SK-N-SH treated with all-trans-retinoic acid at 6 μM for 48 hours (cell line): Measurements from ENCODE around the gene SLC16A10.

Source experiments
- ATAC-seq: fragments of 200-7000 bp; cut with Tn5 transposase; 3 replicates; pipeline ENCODE4 v1.9.1; 2020; ENCODE audit warnings: mild to moderate bottlenecking, moderate library complexity
- ARNTL ChIP-seq: fragments of 450-650 bp; formaldehyde crosslinking; IDR thresholded peaks from 2 replicates; pipeline ENCODE4 v1.5.0; 2020; ENCODE audit warnings: low read depth, mild to moderate bottlenecking, moderate library complexity, borderline replicate concordance
- BACH2 ChIP-seq: fragments of 250-450 bp; sonication (Bioruptor Pico); IDR thresholded peaks from 2 replicates; pipeline ENCODE4 v1.9.0; 2021; ENCODE audit warnings: mild to moderate bottlenecking, borderline replicate concordance
- CSDC2 ChIP-seq: fragments of 250-450 bp; sonication (Bioruptor Pico); IDR thresholded peaks from 2 replicates; pipeline ENCODE4 v1.5.0; 2020; ENCODE audit warnings: mild to moderate bottlenecking, moderate library complexity
- ESRRG ChIP-seq: fragments of 250-450 bp; sonication (Bioruptor Pico); IDR thresholded peaks from 2 replicates; pipeline ENCODE4 v1.6.1; 2021; ENCODE audit warnings: mild to moderate bottlenecking
- GLIS3 ChIP-seq: fragments of 250-450 bp; sonication (Bioruptor Pico); IDR thresholded peaks from 2 replicates; pipeline ENCODE4 v1.5.0; 2020; ENCODE audit warnings: mild to moderate bottlenecking, moderate library complexity
- ISL1 ChIP-seq: fragments of 250-450 bp; sonication (Bioruptor Pico); IDR thresholded peaks from 2 replicates; pipeline ENCODE4 v2.1.2; 2022; ENCODE audit warnings: mild to moderate bottlenecking, moderate library complexity
- OSR1 ChIP-seq: fragments of 250-450 bp; sonication (Bioruptor Pico); IDR thresholded peaks from 2 replicates; pipeline ENCODE4 v1.8.0; 2022; ENCODE audit warnings: moderate library complexity, mild to moderate bottlenecking, inconsistent platforms
- PPARA ChIP-seq: fragments of 250-450 bp; sonication (Bioruptor Pico); IDR thresholded peaks from 2 replicates; pipeline ENCODE4 v1.5.0; 2020; ENCODE audit warnings: mild to moderate bottlenecking, borderline replicate concordance
- RARB ChIP-seq: fragments of 250-450 bp; sonication (Bioruptor Pico); IDR thresholded peaks from 2 replicates; pipeline ENCODE4 v1.8.0; 2021; ENCODE audit warnings: mild to moderate bottlenecking, moderate library complexity
- SNAI2 ChIP-seq: fragments of 250-450 bp; sonication (Bioruptor Pico); IDR thresholded peaks from 2 replicates; pipeline ENCODE4 v1.5.0; 2020; ENCODE audit warnings: mild to moderate bottlenecking, moderate library complexity
- TCF4 ChIP-seq: fragments of 250-450 bp; sonication (Bioruptor Pico); IDR thresholded peaks from 2 replicates; pipeline ENCODE4 v1.8.0; 2021; ENCODE audit warnings: mild to moderate bottlenecking, moderate library complexity, borderline replicate concordance
- TOX ChIP-seq: fragments of 250-450 bp; sonication (Bioruptor Pico); IDR thresholded peaks from 2 replicates; pipeline ENCODE4 v1.8.0; 2021; ENCODE audit warnings: mild to moderate bottlenecking, moderate library complexity, borderline replicate concordance
- ZC3H10 ChIP-seq: fragments of 250-450 bp; sonication (Bioruptor Pico); IDR thresholded peaks from 2 replicates; pipeline ENCODE4 v1.5.1; 2021; ENCODE audit warnings: mild to moderate bottlenecking, moderate library complexity
- ZFP3 ChIP-seq: fragments of 250-450 bp; sonication (Bioruptor Pico); IDR thresholded peaks from 2 replicates; pipeline ENCODE4 v1.5.0; 2020; ENCODE audit warnings: mild to moderate bottlenecking, moderate library complexity
- ZFP30 ChIP-seq: fragments of 450-650 bp; formaldehyde crosslinking; IDR thresholded peaks from 2 replicates; pipeline ENCODE4 v1.5.0; 2022; ENCODE audit warnings: mild to moderate bottlenecking, moderate library complexity
- ZNF565 ChIP-seq: fragments of 450-650 bp; formaldehyde crosslinking; conservative IDR thresholded peaks from 2 replicates; pipeline ENCODE4 v1.5.0; 2020; ENCODE audit warnings: low read depth, mild to moderate bottlenecking, moderate library complexity
- ZNF70 ChIP-seq: fragments of 450-650 bp; formaldehyde crosslinking; IDR thresholded peaks from 2 replicates; pipeline ENCODE4 v1.5.0; 2020; ENCODE audit warnings: mild to moderate bottlenecking, moderate library complexity
- ZNF8 ChIP-seq: fragments of 450-650 bp; formaldehyde crosslinking; IDR thresholded peaks from 2 replicates; pipeline ENCODE4 v1.5.0; 2020; ENCODE audit warnings: mild to moderate bottlenecking, moderate library complexity
- TF ChIP-seq, protein P1 (sequence below): fragments of 250-450 bp; sonication (Bioruptor Pico); IDR thresholded peaks from 2 replicates; pipeline ENCODE4 v1.5.1; 2021; ENCODE audit warnings: mild to moderate bottlenecking, moderate library complexity
- TF ChIP-seq, protein P2 (sequence below): fragments of 250-450 bp; sonication (Bioruptor Pico); IDR thresholded peaks from 2 replicates; pipeline ENCODE4 v1.8.0; 2021; ENCODE audit warnings: low read depth, mild to moderate bottlenecking, moderate library complexity, borderline replicate concordance
- TF ChIP-seq, protein P3 (sequence below): fragments of 250-450 bp; sonication (Bioruptor Pico); IDR thresholded peaks from 2 replicates; pipeline ENCODE4 v1.5.1; 2020; ENCODE audit warnings: low read depth, mild to moderate bottlenecking, moderate library complexity
- TF ChIP-seq, protein P4 (sequence below): fragments of 250-450 bp; sonication (Bioruptor Pico); IDR thresholded peaks from 2 replicates; pipeline ENCODE4 v1.5.0; 2020; ENCODE audit warnings: mild to moderate bottlenecking, moderate library complexity

SLC16A10 gene

DNA sequence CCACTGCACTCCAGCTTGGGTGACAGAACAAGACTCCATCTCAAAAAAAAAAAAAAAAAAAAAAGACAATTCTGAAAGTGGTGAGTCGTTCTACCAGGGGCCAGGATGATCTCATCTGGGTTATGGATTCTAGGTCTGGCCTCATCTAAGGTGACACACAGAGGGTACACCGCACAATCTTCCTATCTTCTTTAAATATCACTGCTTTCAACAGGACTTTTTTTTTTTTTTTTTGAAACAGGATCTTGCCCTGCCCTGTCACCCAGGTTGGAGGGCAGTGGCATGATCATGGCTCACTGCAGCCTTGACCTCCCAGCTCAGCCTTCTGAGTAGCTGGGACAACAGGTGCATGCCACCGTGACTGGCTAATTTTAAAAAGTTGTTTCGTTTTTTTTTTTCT, 67.7 kb downstream of the SLC16A10 start:
- ATAC-seq = no peak
- TF ChIP-seq, protein P1, sequence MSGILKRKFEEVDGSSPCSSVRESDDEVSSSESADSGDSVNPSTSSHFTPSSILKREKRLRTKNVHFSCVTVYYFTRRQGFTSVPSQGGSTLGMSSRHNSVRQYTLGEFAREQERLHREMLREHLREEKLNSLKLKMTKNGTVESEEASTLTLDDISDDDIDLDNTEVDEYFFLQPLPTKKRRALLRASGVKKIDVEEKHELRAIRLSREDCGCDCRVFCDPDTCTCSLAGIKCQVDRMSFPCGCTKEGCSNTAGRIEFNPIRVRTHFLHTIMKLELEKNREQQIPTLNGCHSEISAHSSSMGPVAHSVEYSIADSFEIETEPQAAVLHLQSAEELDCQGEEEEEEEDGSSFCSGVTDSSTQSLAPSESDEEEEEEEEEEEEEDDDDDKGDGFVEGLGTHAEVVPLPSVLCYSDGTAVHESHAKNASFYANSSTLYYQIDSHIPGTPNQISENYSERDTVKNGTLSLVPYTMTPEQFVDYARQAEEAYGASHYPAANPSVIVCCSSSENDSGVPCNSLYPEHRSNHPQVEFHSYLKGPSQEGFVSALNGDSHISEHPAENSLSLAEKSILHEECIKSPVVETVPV (CRISPR knock-in tag) = no peak
- TF ChIP-seq OSR1 (no peak), CSDC2 (CRISPR knock-in tag) (no peak), ZNF70 (CRISPR knock-in tag) (no peak)

DNA sequence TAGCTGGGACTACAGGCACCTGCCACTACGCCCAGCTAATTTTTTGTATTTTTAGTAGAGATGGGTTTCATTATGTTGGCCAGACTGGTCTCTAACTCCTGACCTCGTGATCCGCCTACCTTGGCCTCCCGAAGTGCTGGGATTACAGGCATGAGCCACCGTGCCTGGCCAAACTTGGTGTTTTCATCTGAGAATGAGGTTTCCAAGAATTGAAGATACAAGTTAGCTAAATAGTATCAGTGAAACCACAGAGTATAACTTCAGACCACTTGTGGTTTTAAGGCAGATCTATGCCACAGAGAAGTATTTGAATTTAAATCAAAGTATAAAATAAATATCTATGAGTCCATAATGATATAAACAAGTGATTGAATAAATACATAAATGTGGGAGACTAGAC, 70.1 kb downstream of the SLC16A10 start:
- no peak for ATAC-seq

DNA sequence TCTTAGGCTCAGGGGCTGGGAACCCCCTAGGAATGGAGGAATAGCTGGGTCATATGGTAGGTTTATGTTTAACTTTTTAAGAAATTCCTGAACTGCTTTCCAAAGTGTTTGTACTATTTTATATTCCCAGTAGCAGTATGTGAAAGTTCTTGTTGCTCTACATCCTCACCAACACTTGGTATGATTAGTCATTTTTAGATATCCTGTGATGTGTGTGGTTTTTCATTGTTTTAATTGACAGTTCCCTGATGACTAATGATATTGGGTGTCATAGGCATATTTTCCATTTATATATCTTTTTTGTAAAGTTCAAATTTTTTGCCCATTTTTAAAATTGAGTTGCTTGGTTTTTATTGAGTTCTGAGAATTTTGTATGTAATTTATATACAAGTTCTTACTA, 72.3 kb downstream of the SLC16A10 start:
- TF ChIP-seq ZFP30 (CRISPR knock-in tag) = no peak
- TF ChIP-seq CSDC2 (CRISPR knock-in tag) = no peak
- TF ChIP-seq ARNTL (CRISPR knock-in tag) = no peak
- TF ChIP-seq, protein P1 (CRISPR knock-in tag) = no peak
- no peak for TF ChIP-seq ZNF70 (CRISPR knock-in tag)
- TF ChIP-seq TOX (CRISPR knock-in tag) = no peak
- no peak for TF ChIP-seq ZNF8
- TF ChIP-seq RARB (CRISPR knock-in tag) = no peak
- TF ChIP-seq PPARA (CRISPR knock-in tag) = no peak
- no peak for TF ChIP-seq ESRRG
- TF ChIP-seq, protein P2, sequence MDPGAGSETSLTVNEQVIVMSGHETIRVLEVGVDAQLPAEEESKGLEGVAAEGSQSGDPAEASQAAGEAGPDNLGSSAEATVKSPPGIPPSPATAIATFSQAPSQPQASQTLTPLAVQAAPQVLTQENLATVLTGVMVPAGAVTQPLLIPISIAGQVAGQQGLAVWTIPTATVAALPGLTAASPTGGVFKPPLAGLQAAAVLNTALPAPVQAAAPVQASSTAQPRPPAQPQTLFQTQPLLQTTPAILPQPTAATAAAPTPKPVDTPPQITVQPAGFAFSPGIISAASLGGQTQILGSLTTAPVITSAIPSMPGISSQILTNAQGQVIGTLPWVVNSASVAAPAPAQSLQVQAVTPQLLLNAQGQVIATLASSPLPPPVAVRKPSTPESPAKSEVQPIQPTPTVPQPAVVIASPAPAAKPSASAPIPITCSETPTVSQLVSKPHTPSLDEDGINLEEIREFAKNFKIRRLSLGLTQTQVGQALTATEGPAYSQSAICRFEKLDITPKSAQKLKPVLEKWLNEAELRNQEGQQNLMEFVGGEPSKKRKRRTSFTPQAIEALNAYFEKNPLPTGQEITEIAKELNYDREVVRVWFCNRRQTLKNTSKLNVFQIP (CRISPR knock-in tag) = no peak
- no peak for TF ChIP-seq OSR1
- no peak for TF ChIP-seq SNAI2 (CRISPR knock-in tag)
- TF ChIP-seq TCF4 (CRISPR knock-in tag) = no peak
- TF ChIP-seq ZNF565 (CRISPR knock-in tag) = no peak
- TF ChIP-seq, protein P3, sequence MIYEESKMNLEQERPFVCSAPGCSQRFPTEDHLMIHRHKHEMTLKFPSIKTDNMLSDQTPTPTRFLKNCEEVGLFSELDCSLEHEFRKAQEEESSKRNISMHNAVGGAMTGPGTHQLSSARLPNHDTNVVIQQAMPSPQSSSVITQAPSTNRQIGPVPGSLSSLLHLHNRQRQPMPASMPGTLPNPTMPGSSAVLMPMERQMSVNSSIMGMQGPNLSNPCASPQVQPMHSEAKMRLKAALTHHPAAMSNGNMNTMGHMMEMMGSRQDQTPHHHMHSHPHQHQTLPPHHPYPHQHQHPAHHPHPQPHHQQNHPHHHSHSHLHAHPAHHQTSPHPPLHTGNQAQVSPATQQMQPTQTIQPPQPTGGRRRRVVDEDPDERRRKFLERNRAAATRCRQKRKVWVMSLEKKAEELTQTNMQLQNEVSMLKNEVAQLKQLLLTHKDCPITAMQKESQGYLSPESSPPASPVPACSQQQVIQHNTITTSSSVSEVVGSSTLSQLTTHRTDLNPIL (CRISPR knock-in tag) = no peak
- no peak for TF ChIP-seq ISL1
- TF ChIP-seq GLIS3 = no peak
- ATAC-seq = no peak

More for the DNA sequence above, 70.1 kb downstream of the SLC16A10 start:
- TF ChIP-seq ZNF8 (no peak), ISL1 (no peak), ZFP3 (CRISPR knock-in tag) (no peak), GLIS3 (no peak), CSDC2 (CRISPR knock-in tag) (no peak), ZC3H10 (CRISPR knock-in tag) (no peak), ZNF565 (CRISPR knock-in tag) (no peak), ZFP30 (CRISPR knock-in tag) (no peak)

DNA sequence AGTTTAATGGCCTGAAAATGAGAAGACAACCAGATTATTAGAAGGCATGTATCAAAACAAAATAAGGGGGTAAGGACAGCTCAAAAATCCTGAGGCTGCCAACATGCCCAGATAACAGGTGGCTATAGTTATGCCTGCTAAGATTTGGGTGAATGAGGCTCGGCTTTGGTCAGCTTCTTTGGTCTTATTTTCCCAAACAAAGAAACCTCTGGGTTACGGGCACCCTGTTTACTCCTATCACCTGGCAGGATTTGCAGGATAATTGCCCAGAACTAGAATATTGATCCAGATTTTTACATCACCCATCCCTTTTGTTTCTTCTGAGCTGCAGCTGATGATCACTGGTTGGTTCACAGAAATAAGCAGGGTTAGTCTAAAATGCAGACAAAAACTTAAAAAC, 74.3 kb downstream of the SLC16A10 start:
- no peak for ATAC-seq
- TF ChIP-seq OSR1 = no peak
- TF ChIP-seq ESRRG = no peak
- TF ChIP-seq, protein P4, sequence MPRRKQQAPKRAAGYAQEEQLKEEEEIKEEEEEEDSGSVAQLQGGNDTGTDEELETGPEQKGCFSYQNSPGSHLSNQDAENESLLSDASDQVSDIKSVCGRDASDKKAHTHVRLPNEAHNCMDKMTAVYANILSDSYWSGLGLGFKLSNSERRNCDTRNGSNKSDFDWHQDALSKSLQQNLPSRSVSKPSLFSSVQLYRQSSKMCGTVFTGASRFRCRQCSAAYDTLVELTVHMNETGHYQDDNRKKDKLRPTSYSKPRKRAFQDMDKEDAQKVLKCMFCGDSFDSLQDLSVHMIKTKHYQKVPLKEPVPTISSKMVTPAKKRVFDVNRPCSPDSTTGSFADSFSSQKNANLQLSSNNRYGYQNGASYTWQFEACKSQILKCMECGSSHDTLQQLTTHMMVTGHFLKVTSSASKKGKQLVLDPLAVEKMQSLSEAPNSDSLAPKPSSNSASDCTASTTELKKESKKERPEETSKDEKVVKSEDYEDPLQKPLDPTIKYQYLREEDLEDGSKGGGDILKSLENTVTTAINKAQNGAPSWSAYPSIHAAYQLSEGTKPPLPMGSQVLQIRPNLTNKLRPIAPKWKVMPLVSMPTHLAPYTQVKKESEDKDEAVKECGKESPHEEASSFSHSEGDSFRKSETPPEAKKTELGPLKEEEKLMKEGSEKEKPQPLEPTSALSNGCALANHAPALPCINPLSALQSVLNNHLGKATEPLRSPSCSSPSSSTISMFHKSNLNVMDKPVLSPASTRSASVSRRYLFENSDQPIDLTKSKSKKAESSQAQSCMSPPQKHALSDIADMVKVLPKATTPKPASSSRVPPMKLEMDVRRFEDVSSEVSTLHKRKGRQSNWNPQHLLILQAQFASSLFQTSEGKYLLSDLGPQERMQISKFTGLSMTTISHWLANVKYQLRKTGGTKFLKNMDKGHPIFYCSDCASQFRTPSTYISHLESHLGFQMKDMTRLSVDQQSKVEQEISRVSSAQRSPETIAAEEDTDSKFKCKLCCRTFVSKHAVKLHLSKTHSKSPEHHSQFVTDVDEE = no peak
- no peak for TF ChIP-seq CSDC2 (CRISPR knock-in tag)
- TF ChIP-seq, protein P2 (CRISPR knock-in tag) = no peak
- TF ChIP-seq ZFP3 (CRISPR knock-in tag) = no peak
- no peak for TF ChIP-seq BACH2 (CRISPR knock-in tag)
- no peak for TF ChIP-seq RARB (CRISPR knock-in tag)
- no peak for TF ChIP-seq ZC3H10 (CRISPR knock-in tag)
- TF ChIP-seq ZFP30 (CRISPR knock-in tag) = no peak
- no peak for TF ChIP-seq SNAI2 (CRISPR knock-in tag)
- no peak for TF ChIP-seq TCF4 (CRISPR knock-in tag)
- TF ChIP-seq GLIS3 = no peak
- no peak for TF ChIP-seq TOX (CRISPR knock-in tag)
- TF ChIP-seq, protein P1 (CRISPR knock-in tag) = no peak
- TF ChIP-seq, protein P3 (CRISPR knock-in tag) = no peak
